Colonic mucosa (tissue), 4 donors: ENCODE data around the gene CNTN4. TPM values are rescaled to one million over a fixed set of nuclear protein-coding genes. Genes with fewer than 3 reads are reported as not detected.

ENCODE experiments used
- DNase-seq: peaks from one replicate; pipeline ENCODE4 v3.0.0-alpha.2; 2020
- H3K27ac ChIP-seq: fragments of 200-600 bp; one replicate; pipeline ENCODE4 v1.8.0; 2021
- H3K27me3 ChIP-seq: fragments of 200-600 bp; one replicate; pipeline ENCODE4 v1.8.0; 2021
- H3K36me3 ChIP-seq: fragments of 200-600 bp; one replicate; pipeline ENCODE4 v1.8.0; 2021
- H3K4me1 ChIP-seq: fragments of 200-600 bp; one replicate; pipeline ENCODE4 v1.8.0; 2021; ENCODE audit warnings: mild to moderate bottlenecking
- H3K4me3 ChIP-seq: fragments of 200-600 bp; one replicate; pipeline ENCODE4 v1.8.0; 2021
- H3K9ac ChIP-seq, 2 donors: one replicate each; pipeline ENCODE4 v1.7.0; 2013; ENCODE audit warnings: control low read depth in 2 of 2, low read depth in 2 of 2, low read length in 2 of 2
- H3K9me3 ChIP-seq: fragments of 200-600 bp; one replicate; pipeline ENCODE4 v1.8.0; 2021
- intact Hi-C: fragments of 100-400 bp; cut with DNase I; formaldehyde crosslinking; loops from one replicate; pipeline ENCODE4 v1.14.1; 2022
- total RNA-seq, 2 donors: library from RNA; stranded (reverse); fragmentation: NEBNext Ultra II Directional in 1 of 2; extraction: Animal tissue kit (Norgen Biotek cat#: 25700) in 1 of 2; gene quantifications; one replicate each; pipeline ENCODE4 v1.2.1, GENCODE V29; 2021
- TF ChIP-seq, protein P1 (sequence below): fragments of 200-600 bp; IDR thresholded peaks from one replicate; pipeline ENCODE4 v1.8.0; 2022; ENCODE audit warnings: antibody characterized with exemption, mild to moderate bottlenecking
- donor health status: healthy.
- donor health status: DM: no; HTN: no; CAD: no.
- donor health status: DM: no; HTN: no; CAD: no.

Gene CNTN4
- total RNA-seq, 2 donors from 2014 or later: 8.2 to 19.1 TPM

- no peak for DNase-seq
- H3K4me1 ChIP-seq: no peaks in the 10 kb centered on the region
- H3K36me3 ChIP-seq: no peaks in the 10 kb centered on the region
- no peak overlapping the region for H3K4me3 ChIP-seq
- H3K27me3 ChIP-seq: no peaks in the 10 kb centered on the region
- TF ChIP-seq, protein P1, sequence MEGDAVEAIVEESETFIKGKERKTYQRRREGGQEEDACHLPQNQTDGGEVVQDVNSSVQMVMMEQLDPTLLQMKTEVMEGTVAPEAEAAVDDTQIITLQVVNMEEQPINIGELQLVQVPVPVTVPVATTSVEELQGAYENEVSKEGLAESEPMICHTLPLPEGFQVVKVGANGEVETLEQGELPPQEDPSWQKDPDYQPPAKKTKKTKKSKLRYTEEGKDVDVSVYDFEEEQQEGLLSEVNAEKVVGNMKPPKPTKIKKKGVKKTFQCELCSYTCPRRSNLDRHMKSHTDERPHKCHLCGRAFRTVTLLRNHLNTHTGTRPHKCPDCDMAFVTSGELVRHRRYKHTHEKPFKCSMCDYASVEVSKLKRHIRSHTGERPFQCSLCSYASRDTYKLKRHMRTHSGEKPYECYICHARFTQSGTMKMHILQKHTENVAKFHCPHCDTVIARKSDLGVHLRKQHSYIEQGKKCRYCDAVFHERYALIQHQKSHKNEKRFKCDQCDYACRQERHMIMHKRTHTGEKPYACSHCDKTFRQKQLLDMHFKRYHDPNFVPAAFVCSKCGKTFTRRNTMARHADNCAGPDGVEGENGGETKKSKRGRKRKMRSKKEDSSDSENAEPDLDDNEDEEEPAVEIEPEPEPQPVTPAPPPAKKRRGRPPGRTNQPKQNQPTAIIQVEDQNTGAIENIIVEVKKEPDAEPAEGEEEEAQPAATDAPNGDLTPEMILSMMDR: no peak
- H3K9me3 ChIP-seq: no peaks in the 10 kb centered on the region
- H3K9ac ChIP-seq: no peak overlapping the region
- intact Hi-C loops: no loop called here
- H3K27ac ChIP-seq: no peak overlapping the region
Observed at GRCh38 chr3:2510591-2511145, 412.0 kb downstream of the CNTN4 start.

DNA sequence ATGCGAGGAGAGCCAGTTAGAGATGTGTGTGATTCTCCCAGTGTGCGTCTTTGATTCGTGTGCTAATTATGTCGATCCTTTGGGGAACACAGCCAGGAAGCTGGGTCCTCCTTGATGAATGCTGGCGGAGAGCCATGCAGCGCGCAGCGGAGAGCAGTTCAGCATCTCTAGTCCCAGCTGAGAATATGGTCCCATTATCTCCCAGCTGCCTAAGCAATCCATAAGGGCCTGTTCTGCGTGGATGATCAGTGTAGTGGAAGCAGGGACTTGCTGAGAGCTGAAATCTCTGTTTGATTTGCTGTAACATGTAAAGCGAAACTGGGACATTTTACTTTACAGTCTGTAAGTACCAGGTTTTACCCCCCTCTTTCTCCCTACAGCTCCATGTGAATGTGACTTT is 412.7 kb downstream of the CNTN4 start:
- Histone ChIP-seq H3K27me3 (no peaks in the 10 kb centered on the region), H3K9me3 (no peaks in the 10 kb centered on the region), H3K4me1 (no peaks in the 10 kb centered on the region), H3K36me3 (no peaks in the 10 kb centered on the region), H3K9ac (no peak overlapping the region), H3K4me3 (no peak overlapping the region), H3K27ac (no peak overlapping the region)
- TF ChIP-seq, protein P1: no peak
- intact Hi-C loops: no loop called here
- DNase-seq: no peak

GRCh38 chr3:2512881-2513280 is 414.2 kb downstream of the CNTN4 start:
- no peaks in the 10 kb centered on the region for H3K27me3 ChIP-seq
- intact Hi-C loops: no loop called here
- no peaks in the 10 kb centered on the region for H3K9me3 ChIP-seq
- no peak overlapping the region for H3K27ac ChIP-seq
- no peak overlapping the region for H3K9ac ChIP-seq
- H3K4me3 ChIP-seq: no peak overlapping the region
- no peak for DNase-seq
- no peaks in the 10 kb centered on the region for H3K36me3 ChIP-seq
- no peaks in the 10 kb centered on the region for H3K4me1 ChIP-seq
- TF ChIP-seq, protein P1: no peak

- H3K4me3 ChIP-seq: no peak overlapping the region
- no peaks in the 10 kb centered on the region for H3K4me1 ChIP-seq
- H3K27me3 ChIP-seq: no peaks in the 10 kb centered on the region
- no peak overlapping the region for H3K27ac ChIP-seq
- H3K36me3 ChIP-seq: no peaks in the 10 kb centered on the region
- intact Hi-C loops: no loop called here
- no peaks in the 10 kb centered on the region for H3K9me3 ChIP-seq
- TF ChIP-seq, protein P1: no peak
- no peak for DNase-seq
- H3K9ac ChIP-seq: no peak overlapping the region
Observed at GRCh38 chr3:2513986-2514385, 415.3 kb downstream of the CNTN4 start.

GRCh38 chr3:2516762-2517441 is 418.2 kb downstream of the CNTN4 start:
- no peak for DNase-seq
- intact Hi-C loops: no loop called here
- no peaks in the 10 kb centered on the region for H3K36me3 ChIP-seq
- TF ChIP-seq, protein P1: no peak
- no peak overlapping the region for H3K27ac ChIP-seq
- H3K4me1 ChIP-seq: no peaks in the 10 kb centered on the region
- no peaks in the 10 kb centered on the region for H3K9me3 ChIP-seq
- no peak overlapping the region for H3K4me3 ChIP-seq
- no peaks in the 10 kb centered on the region for H3K27me3 ChIP-seq
- H3K9ac ChIP-seq: no peak overlapping the region
